Measurements from ENCODE around the gene PRND.
"Not testable (repeated sequence)": the region's sequence is repeated elsewhere in the genome, so short reads cannot be mapped to it uniquely, and the experiment has no call there.

PRND gene

GRCh38 chr20:4740774-4741431, 19.2 kb downstream of the PRND start:
- peak; percentile 10 to 55 (median 42) for DNase-seq

- no peak for DNase-seq
Measured at GRCh38 chr20:4748847-4749246, 27.1 kb downstream of the PRND start.

DNA sequence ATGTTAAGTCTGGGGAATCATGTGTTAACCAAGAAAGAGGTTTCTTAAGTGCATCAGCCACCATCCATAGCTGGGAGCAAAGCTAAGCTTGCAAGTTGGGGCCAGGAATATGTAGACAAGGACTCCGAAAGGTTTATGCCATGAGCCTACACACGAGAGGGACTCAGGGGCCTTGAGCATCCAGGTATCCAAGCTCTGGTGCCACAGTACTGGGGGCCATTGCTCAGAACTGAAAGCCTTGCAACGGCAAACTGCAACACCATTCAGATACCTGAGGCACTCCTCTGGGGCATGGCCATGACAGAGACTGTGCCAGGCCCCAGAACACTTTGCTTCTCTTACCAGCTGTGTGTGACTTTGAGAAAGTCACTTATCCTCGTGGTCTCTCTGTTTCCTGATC, 27.6 kb downstream of the PRND start:
- no peak for DNase-seq

DNA sequence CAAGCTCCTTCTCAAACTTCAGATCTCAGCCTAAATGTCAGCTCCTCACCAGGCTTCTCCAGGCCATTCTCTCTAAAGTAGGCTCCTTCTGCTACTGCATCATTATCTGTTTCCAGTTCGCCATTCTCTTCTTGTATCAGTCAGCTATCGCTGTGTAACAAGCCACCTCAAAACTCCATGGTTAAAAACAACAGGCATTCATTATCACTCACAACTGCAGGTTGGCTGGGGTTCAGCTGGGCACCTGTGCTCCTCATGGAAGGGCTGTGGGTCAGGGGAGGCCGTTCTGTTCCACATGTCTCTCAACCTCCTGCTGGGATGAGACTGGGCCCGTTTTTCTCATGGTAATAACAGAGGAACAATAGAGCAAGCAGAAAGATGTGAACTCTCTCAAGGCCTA, 28.7 kb downstream of the PRND start:
- no peak for DNase-seq

DNA sequence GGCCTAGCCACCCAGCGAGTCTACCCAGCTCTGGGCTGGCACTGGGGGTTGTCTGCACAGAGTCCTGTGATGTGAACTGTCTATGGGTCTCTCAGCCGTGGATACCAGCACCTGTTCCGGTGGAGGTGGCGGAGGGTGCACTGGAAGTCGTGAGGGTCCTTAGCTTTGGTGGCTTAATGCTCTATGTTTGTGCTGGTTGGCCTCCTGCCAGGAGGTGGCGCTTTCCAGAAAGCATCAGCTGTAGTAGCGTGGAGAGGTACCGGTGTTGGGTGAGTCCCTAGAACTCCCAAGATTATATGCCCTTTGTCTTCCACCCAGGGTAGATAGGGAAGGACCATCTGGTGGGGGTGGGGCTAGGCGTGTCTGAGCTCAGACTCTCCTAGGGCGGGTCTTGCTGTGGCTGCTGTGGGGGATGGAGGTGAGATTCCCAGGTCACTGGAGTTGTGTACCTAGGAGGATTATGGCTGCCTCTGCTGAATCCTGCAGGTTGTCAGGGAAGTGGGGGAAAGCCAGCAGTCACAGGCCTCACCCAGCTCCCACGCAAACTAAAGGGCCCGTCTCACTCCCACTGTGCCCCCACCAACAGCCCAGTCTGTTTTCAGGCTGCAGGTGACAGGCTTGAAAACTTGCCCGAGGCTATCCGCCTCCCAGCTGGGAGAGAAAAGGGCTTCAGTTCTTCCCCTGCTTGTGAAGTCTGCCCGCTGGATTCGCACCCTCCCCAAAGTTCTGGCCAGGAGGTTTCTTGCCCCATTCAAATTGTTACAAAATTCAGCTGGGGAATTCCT, 37.6 kb downstream of the PRND start:
- peak in 1 of 4 experiments; percentile 10 for DNase-seq

DNA sequence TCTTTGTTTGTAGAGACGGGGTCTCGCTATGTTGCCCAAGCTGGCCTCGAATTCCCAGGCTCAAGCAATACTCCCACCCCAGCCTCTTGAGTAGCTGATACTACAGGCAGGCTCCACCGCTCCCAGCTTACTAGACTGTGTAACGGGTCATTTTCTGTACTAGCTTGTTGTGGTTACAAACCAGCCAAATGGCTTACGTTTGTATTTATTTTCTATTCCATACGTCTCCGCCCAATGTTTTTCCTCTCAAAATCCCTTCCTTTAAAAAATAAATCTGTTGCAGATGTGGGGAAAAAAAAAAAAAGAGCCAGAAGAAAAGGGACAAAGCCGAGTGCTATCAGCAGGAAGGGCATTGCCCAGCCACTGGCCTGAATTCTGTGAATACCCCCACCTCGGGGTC, 41.6 kb downstream of the PRND start:
- DNase-seq, result no peak

DNA sequence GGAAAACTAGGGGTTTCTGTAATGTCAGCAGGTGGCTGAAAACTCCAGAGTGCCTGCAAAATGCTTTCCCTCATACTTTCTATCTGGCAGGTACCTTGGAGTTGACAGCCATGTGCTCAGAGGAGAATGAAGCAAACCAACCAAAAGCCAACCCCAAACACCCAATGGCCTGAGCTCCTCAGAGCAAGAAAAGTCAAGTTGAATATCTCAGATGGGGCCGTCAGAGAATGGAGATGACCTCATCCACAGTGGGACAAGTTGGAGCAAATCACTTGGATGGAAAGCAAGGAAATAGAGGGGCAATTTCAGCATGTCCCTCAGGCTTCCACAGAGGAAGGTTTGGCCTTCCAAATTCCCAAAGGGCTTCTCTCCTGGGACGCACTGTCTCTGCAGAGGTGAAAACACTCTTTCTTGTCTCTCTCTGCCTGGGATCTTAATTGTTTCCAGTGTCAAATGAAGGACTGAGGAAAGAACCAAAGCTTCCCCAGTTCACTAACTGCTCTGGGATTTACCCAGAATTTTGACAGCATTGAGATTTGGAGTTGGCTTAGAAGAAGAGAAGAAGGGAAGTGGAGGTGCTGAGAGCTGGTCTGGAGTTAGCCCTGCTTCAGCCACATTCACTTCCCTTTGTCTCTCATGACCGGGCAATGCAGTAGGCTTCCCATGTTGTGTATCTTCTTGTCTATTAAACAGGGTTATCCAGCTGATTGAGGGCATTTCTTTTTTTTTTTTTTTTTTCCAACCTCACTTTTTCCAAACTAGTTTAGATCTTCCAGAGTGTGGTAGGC, 42.2 kb downstream of the PRND start:
- no peak for DNase-seq

- DNase-seq, result no peak
Measured at GRCh38 chr20:4764805-4765204, 43.1 kb downstream of the PRND start.

DNA sequence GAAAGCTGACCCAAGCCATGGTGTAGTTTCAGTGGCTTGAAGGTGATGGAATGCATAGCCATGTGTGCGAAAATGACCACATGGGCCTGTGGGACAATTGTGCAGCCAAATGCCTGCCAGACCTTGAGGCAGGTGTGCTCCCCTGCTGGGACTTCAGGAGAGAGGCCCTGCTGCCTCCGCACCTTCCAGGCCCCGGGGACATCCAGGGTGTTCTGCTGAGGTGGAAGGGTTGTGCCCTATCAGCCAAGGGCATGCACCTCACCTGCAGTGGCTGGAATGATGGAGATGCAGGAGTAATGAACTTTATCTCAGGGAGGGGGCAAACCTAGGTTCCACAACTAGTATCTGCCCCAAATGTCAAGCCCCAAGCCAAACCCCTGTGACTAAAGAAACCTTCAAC, 44.0 kb downstream of the PRND start:
- no peak for DNase-seq

DNA sequence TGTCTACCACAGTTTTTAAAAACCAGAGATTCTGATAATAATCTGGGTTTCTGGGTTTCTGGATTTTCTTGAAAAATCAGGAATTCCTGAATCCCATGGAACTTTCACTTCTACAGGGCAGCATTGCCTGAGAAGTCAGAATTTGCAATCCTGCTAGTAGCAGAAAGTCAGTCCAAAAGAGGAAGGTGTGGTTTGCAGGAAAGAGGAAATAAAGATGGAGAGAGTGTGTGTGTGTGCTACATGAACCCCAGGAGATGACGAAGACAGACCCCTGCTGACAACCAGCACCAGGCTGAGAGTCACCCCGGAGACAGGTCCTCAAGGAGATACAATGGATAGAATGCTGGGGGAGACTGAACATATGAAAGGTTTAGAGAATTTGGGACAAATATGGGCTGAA, 44.9 kb downstream of the PRND start:
- no peak for DNase-seq

- no peak for DNase-seq
Measured at GRCh38 chr20:4767084-4767483, 45.4 kb downstream of the PRND start.

- DNase-seq, result no peak
Measured at GRCh38 chr20:4769328-4769727, 47.6 kb downstream of the PRND start.

DNA sequence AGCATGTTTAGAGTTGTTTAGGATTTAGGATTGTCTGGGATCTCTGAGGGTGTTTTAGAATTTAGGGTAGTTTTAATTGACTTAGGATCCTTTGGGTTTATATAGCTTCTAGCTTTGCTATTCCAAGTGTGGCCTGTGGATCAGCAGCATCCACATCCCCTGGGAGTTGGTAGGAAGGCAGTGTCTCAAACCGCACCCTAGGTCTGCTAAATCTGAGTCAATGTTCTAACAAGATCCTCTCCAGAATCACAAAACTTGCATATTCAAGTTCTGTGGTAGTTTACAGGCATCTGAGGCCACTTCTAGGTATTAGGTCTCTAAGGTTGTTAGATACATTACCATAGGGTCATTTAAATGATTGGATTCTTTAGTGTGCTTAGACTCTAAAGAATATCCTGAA, 48.3 kb downstream of the PRND start:
- no peak for DNase-seq

DNA sequence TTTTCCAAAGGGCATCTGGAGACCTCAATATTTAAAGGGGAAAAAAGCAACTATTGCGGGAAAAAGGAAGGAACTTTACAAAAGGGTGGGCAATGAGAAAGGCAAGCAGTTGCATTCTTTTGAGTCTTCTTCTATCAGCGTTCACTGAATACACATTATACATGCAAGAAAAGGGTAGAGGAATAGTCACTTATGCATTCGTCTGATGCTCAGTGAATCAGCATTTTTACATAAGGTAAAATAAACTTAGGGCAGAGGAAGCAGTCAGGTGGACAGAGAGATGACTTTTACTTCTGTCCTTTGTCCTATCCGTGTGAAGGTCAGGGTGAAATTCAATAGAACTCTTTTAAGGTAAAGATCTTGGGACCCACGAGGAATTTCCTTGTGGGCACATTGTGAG, 49.3 kb downstream of the PRND start:
- no peak for DNase-seq

GRCh38 chr20:4772132-4772531, 50.4 kb downstream of the PRND start:
- no peak for DNase-seq

DNA sequence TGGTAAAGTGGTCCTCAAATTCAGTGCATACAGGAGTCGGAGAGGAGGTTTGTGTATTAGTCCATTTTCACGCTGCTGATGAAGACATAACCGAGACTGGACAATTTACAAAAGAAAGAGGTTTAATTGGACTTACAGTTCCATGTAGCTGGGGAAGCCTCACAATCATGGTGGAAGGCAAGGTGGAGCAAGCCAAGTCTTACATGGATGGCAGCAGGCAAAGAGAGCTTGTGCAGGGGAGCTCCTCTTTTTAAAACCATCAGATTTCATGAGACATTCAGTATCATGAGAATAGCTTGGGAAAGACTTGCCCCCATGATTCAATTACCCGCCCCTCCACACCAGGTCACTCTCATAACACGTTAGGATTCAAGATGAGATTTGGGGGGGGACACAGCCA, 51.3 kb downstream of the PRND start:
- not testable (repeated sequence) for DNase-seq

DNA sequence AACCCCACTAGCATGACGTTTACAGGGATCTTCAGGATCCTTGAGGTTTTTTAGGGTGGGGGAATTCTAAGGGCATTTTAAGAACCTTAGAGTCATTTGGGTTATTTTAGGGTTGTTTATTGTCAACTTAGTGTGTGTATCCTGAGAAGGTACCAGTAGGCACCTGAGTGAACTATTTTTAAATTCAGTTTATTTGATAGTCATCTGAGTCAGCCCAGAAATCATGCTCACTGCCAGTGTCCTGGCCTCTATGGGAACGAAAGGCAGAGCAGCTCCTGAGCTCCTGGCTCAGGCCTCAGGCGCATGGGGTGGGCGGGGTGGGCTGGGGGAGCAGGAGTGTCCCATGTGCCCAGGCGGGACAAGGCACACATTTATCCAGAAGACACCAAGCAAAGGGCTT, 52.0 kb downstream of the PRND start:
- DNase-seq, result no peak

GRCh38 chr20:4774207-4774606, 52.5 kb downstream of the PRND start:
- DNase-seq, result no peak

DNA sequence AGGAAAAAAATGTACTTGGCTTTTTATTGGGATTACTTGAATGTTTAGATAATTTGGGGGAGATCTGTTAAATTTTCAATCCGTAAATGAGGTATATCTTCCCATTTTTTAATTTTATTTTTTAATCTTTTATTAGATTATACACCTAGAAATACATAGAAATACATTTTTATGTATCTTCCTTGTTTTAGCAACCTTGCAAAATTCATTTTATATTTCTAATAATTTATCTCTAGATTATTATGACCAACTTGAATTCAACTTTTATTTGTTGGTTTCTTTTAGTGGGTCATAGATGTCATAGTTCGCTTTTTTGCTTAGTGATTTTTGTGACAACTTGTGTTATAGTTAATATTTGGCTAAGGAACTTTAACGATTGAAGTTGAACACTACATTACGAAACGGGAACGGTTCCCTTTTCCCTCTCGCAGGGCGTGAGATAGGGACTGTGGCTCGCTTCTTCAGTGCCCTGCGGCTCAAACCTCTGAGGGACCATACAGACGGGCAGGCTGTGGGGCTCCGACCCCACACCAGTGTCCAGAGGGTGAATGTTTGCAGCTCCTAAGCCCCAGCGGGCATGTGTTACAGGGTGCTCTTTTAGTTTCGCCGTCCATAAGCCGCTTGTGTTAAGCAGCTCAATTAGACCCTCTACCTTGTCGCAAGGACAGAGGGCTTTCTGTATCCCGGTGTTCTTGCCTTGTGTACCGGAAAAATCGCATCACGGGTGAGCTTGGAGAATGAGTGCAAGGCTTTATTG, 53.8 kb downstream of the PRND start:
- DNase-seq, result no peak

- no peak for DNase-seq
Measured at GRCh38 chr20:4776079-4776630, 54.4 kb downstream of the PRND start.

Measured in activated CD4-positive, CD25-positive, alpha-beta regulatory T cell (primary cell).